HepG2 (cell line): Measurements from ENCODE around the gene FAM219B. TPM values are rescaled to one million over a fixed set of nuclear protein-coding genes. Genes with fewer than 3 reads are reported as not detected.

Experiments
- ATAC-seq: fragments of 200-7000 bp; cut with Tn5 transposase; 3 replicates; pipeline ENCODE4 v1.9.1; 2020; ENCODE audit warnings: mild to moderate bottlenecking, moderate library complexity
- BruUV-seq: library from RNA; stranded (reverse); fragments of 400-500 nt; replicated peaks from 2 replicates; lab custom pipeline; 2021; lab: Mats Ljungman, UMichigan
- CTCF ChIA-PET: fragments of 300-600 bp; formaldehyde crosslinking; extraction: SDS; loops from one replicate; lab custom pipeline; 2021; ENCODE audit warnings: low total read pairs, inconsistent platforms, low intra/inter-chr PET ratio; lab: Yijun Ruan, JAX
- POLR2A ChIA-PET: fragments of 350-600 bp; sonication (Branson Sonifier 250); formaldehyde crosslinking; loops from one replicate; lab custom pipeline; 2020; ENCODE audit warnings: antibody characterized with exemption, inconsistent platforms; lab: Yijun Ruan, JAX
- DNase-seq: peaks from one replicate; pipeline ENCODE4 v3.0.0-alpha.2; 2015; ENCODE audit warnings: low spot score
- FAIRE-seq: peaks from 3 replicates; lab custom pipeline; 2011; peaks lifted over from hg19 to GRCh38; lab: Jason Lieb, UNC
- H2AFZ ChIP-seq: one replicate; pipeline ENCODE4 v1.6.1; 2011; ENCODE audit warnings: low read length, inconsistent platforms
- H3K27ac ChIP-seq: fragments of 300-600 bp; 3 replicates; pipeline ENCODE4 v1.8.0; 2011; ENCODE audit warnings: mixed run types, mild to moderate bottlenecking, mixed read lengths, low read length, inconsistent platforms; ENCODE audit not compliant: insufficient read depth; ENCODE audit errors: extremely low read length
- H3K27me3 ChIP-seq, 2 experiments: fragments of 200-600 bp in 1 of 2; 2 replicates in 1 of 2; 3 replicates in 1 of 2; pipeline versions ENCODE4 v1.6.0 to v1.8.0; 2011; ENCODE audit warnings: low read length in 2 of 2, mild to moderate bottlenecking in 2 of 2, moderate library complexity in 2 of 2, inconsistent platforms in 1 of 2; ENCODE audit not compliant: insufficient read depth in 2 of 2, control insufficient read depth in 1 of 2
- H3K36me3 ChIP-seq, 2 experiments: fragments of 200-600 bp in 1 of 2; replicated peaks in 1 of 2; 2 replicates in 1 of 2; 3 replicates in 1 of 2; pipeline versions ENCODE4 v1.5.1 to v1.8.0; 2011; ENCODE audit warnings: low read length in 2 of 2, inconsistent platforms in 1 of 2; ENCODE audit not compliant: insufficient read depth in 2 of 2, control insufficient read depth in 1 of 2
- H3K4me1 ChIP-seq: 2 replicates; pipeline ENCODE4 v1.5.1; 2012; ENCODE audit warnings: low read length, inconsistent platforms; ENCODE audit not compliant: insufficient read depth
- H3K4me2 ChIP-seq: 2 replicates; pipeline ENCODE4 v1.6.0; 2011; ENCODE audit warnings: low read depth, low read length, inconsistent platforms
- H3K4me3 ChIP-seq, 3 experiments: fragments of 200-600 bp in 1 of 3; sonication (generic), shearing (Covaris generic) in 1 of 3; replicated peaks in 1 of 3; 2 replicates each; pipeline ENCODE4 v1.5.1; 2011 to 2016; ENCODE audit warnings: low read length in 3 of 3, inconsistent platforms in 2 of 3, low read depth in 2 of 3, mild to moderate bottlenecking in 2 of 3, control low read depth in 1 of 3, mixed read lengths in 1 of 3; ENCODE audit not compliant: insufficient read depth in 1 of 3
- H3K79me2 ChIP-seq: one replicate; pipeline ENCODE4 v1.6.1; 2011; ENCODE audit warnings: low read length, inconsistent platforms; ENCODE audit not compliant: insufficient read depth
- H3K9ac ChIP-seq: 2 replicates; pipeline ENCODE4 v1.6.0; 2011; ENCODE audit warnings: mild to moderate bottlenecking, low read depth, low read length, inconsistent platforms; ENCODE audit not compliant: insufficient read depth
- H3K9me3 ChIP-seq: 2 replicates; pipeline ENCODE4 v1.5.1; 2012; ENCODE audit warnings: mild to moderate bottlenecking, low read length
- H4K20me1 ChIP-seq: 2 replicates; pipeline ENCODE4 v1.6.0; 2011; ENCODE audit warnings: inconsistent platforms, mild to moderate bottlenecking, low read length, moderate library complexity; ENCODE audit not compliant: insufficient read depth
- ELF1 ChIP-seq: sonication (generic); formaldehyde crosslinking; IDR thresholded peaks from 2 replicates; pipeline ENCODE4 v1.4.0; 2020; ENCODE audit warnings: missing genetic modification reagents
- FOXA1 ChIP-seq, 2 experiments: fragments of 450-650 bp in 1 of 2; sonication (generic) in 1 of 2; formaldehyde crosslinking in 1 of 2; IDR thresholded peaks; 2 replicates each; pipeline versions ENCODE4 v1.4.0 to v1.6.1; 2016 to 2020; ENCODE audit warnings: missing genetic modification reagents in 1 of 2
- FOXA3 ChIP-seq: IDR thresholded peaks from 2 replicates; pipeline ENCODE4 v1.6.1; 2016; ENCODE audit warnings: missing genetic modification reagents, missing compliant biosample characterization
- GATAD2A ChIP-seq: IDR thresholded peaks from 2 replicates; pipeline ENCODE4 v1.6.1; 2016
- HMGXB4 ChIP-seq, 2 experiments: sonication (generic) in 1 of 2; formaldehyde crosslinking in 1 of 2; IDR thresholded peaks; 2 replicates each; pipeline versions ENCODE4 v1.4.0 to v1.6.1; 2018 to 2020; ENCODE audit warnings: missing genetic modification reagents in 2 of 2, borderline replicate concordance in 1 of 2, low read depth in 1 of 2, mild to moderate bottlenecking in 1 of 2, missing biosample characterization in 1 of 2
- HOXA7 ChIP-seq: sonication (generic); formaldehyde crosslinking; IDR thresholded peaks from 2 replicates; pipeline ENCODE4 v1.8.1; 2022; ENCODE audit warnings: mild to moderate bottlenecking, missing genetic modification reagents, moderate library complexity
- ISX ChIP-seq: sonication (generic); formaldehyde crosslinking; conservative IDR thresholded peaks from 2 replicates; pipeline ENCODE4 v1.5.0; 2020; ENCODE audit warnings: missing genetic modification reagents
- LCORL ChIP-seq, 2 experiments: fragments of 450-650 bp in 1 of 2; sonication (generic) in 1 of 2; formaldehyde crosslinking in 1 of 2; IDR thresholded peaks; 2 replicates each; pipeline versions ENCODE4 v1.5.0 to v1.6.1; 2017 to 2020; ENCODE audit warnings: antibody characterized with exemption in 1 of 2, missing genetic modification reagents in 1 of 2
- MIER3 ChIP-seq: IDR thresholded peaks from 2 replicates; pipeline ENCODE4 v1.6.1; 2016; ENCODE audit warnings: missing compliant biosample characterization, borderline replicate concordance
- PBX2 ChIP-seq: IDR thresholded peaks from 2 replicates; pipeline ENCODE4 v1.6.1; 2016; ENCODE audit warnings: control low read depth
- POLR2A ChIP-seq, 2 experiments: IDR thresholded peaks; 2 replicates each; pipeline ENCODE4 v1.6.1; 2011; ENCODE audit warnings: low read depth in 2 of 2, low read length in 2 of 2, mild to moderate bottlenecking in 1 of 2, moderate library complexity in 1 of 2; ENCODE audit not compliant: insufficient read depth in 1 of 2
- PPARG ChIP-seq: conservative IDR thresholded peaks from 2 replicates; pipeline ENCODE4 v1.6.1; 2016; ENCODE audit warnings: missing biosample characterization, missing genetic modification reagents
- RAD21 ChIP-seq: fragments of 450-650 bp; formaldehyde crosslinking; IDR thresholded peaks from 2 replicates; pipeline ENCODE4 v1.5.0; 2020; ENCODE audit warnings: mild to moderate bottlenecking
- TMF1 ChIP-seq: sonication (generic); formaldehyde crosslinking; IDR thresholded peaks from 2 replicates; pipeline ENCODE4 v1.8.1; 2022; ENCODE audit warnings: low read depth, missing genetic modification reagents
- ZBTB26 ChIP-seq: IDR thresholded peaks from 2 replicates; pipeline ENCODE4 v1.6.1; 2016; ENCODE audit warnings: missing compliant biosample characterization, missing genetic modification reagents, borderline replicate concordance
- ZFP91 ChIP-seq: sonication (generic); formaldehyde crosslinking; IDR thresholded peaks from 2 replicates; pipeline ENCODE4 v1.9.0; 2022; ENCODE audit warnings: missing genetic modification reagents, mild to moderate bottlenecking, borderline replicate concordance
- ZNF264 ChIP-seq: sonication (generic); formaldehyde crosslinking; IDR thresholded peaks from 2 replicates; pipeline ENCODE4 v1.4.0; 2020; ENCODE audit warnings: missing genetic modification reagents
- ZNF576 ChIP-seq: sonication (generic); formaldehyde crosslinking; IDR thresholded peaks from 2 replicates; pipeline ENCODE4 v1.4.0; 2020; ENCODE audit warnings: mild to moderate bottlenecking, missing genetic modification reagents
- ZNF644 ChIP-seq: IDR thresholded peaks from 2 replicates; pipeline ENCODE4 v1.6.1; 2016; ENCODE audit warnings: low read depth
- whole genome bisulfite sequencing: methylation state at CpG from one replicate; pipeline ENCODE4 v1.1.6; 2017; ENCODE audit warnings: low lambda C conversion rate; 5-methylcytosine and 5-hydroxymethylcytosine counted together
- in situ Hi-C: cut with HindIII; loops from 2 replicates; pipeline ENCODE4 v1.10.0; 2017; ENCODE audit warnings: low pct_unique_long_range_greater_than_20kb; ENCODE audit not compliant: extremely low pct_ligation_motif_present
- intact Hi-C: fragments of 100-400 bp; cut with micrococcal nuclease; formaldehyde crosslinking; loops from one replicate; pipeline ENCODE4 v1.10.0; 2022; ENCODE audit not compliant: unreplicated experiment
- polyA plus RNA-seq, 8 experiments: library from polyadenylated mRNA; depleted of rRNA in 3 of 8; stranded (reverse) in 7 of 8; unstranded in 1 of 8; fragments of >200 nt; fragmentation: Illumina TruSeq in 4 of 8; extraction: Trizol in 4 of 8; gene quantifications; 2 replicates each; pipeline versions ENCODE4 v1.2.1 to v1.2.3, GENCODE V29; 2011 to 2016; ENCODE audit warnings: low read depth in 4 of 8, missing spikeins in 1 of 8, mixed read lengths in 1 of 8; ENCODE audit not compliant: insufficient read depth in 1 of 8
- total RNA-seq, 5 experiments: library from RNA; depleted of rRNA; stranded (reverse); fragments of >200 nt; fragmentation: Illumina TruSeq; extraction: Trizol; gene quantifications; 2 replicates each; pipeline ENCODE4 v1.2.3, GENCODE V29; 2016; ENCODE audit warnings: low read depth in 1 of 5

The FAM219B gene
- total and polyA plus RNA-seq, 2 of the 13 experiments (the other 11 are each of a cell fraction or from before 2014, with no cell fraction given) = 36.6 to 50.2 TPM

- H3K79me2 ChIP-seq = peaks cover 16% of the 10 kb centered on the region
- POLR2A ChIA-PET = interaction anchor here (0.9 to 3.6 kb wide), 12 partner anchors 8 to 130 kb away, joined by 3 to 23 read pairs (median 4); partner anchors contain the start of genes COX5A and MPI
- ATAC-seq = peak; percentile 42
- BruUV-seq = no TSS peak
- intact Hi-C loops (no loop called here), in situ Hi-C loops (no loop called here)
- WGBS = 27% methylated on average over 5 of the region's 5 CpGs
- H3K4me1 ChIP-seq = peaks cover 23% of the 10 kb centered on the region
- FAIRE-seq = no peak
- no peak overlapping the region for H3K4me3 ChIP-seq
- no peak overlapping the region for H3K9ac ChIP-seq
- H3K27ac ChIP-seq = no peak overlapping the region
- no peaks in the 10 kb centered on the region; a peak in 1 of 5 replicates for H3K27me3 ChIP-seq
- H4K20me1 ChIP-seq = no peaks in the 10 kb centered on the region
- peaks cover 21 to 52% of the 10 kb centered on the region in 2 experiments for H3K36me3 ChIP-seq
- H2AFZ ChIP-seq = no peak overlapping the region
- H3K9me3 ChIP-seq = no peaks in the 10 kb centered on the region
- peak; percentile 49 for DNase-seq
- CTCF ChIA-PET = interaction anchor here (1.1 to 1.5 kb wide), 3 partner anchors 49 to 87 kb away, joined by 3 to 6 read pairs (median 3); partner anchors contain the start of gene ULK3
- H3K4me2 ChIP-seq = no peak overlapping the region
- TF ChIP-seq GATAD2A (CRISPR knock-in tag) (peak; percentile 38; the same call in 1 of the 2 replicates), ZNF576 (CRISPR knock-in tag) (no peak), ZNF644 (no peak), HOXA7 (CRISPR knock-in tag) (no peak), ZNF264 (CRISPR knock-in tag) (no peak), ISX (CRISPR knock-in tag) (no peak), FOXA1 (IDR thresholded peaks at IDR 0.05) (no peak), FOXA1 (CRISPR knock-in tag; IDR thresholded peaks at IDR 0.05) (0 out of 2 replicates have a peak, but pooled peaks have one; percentile 9), MIER3 (CRISPR knock-in tag) (0 out of 2 replicates have a peak, but pooled peaks have one; percentile 21), ELF1 (CRISPR knock-in tag) (peak; percentile 11; the same call in 1 of the 2 replicates), FOXA3 (peak; percentile 27; the same call in 1 of the 2 replicates), HMGXB4 (CRISPR knock-in tag; IDR thresholded peaks at IDR 0.05; ENCODE audit: borderline replicate concordance in 1 of 2, low read depth in 1 of 2) (0 out of 4 replicates have a peak, but pooled peaks of 1 of the 2 experiments have one; percentile 19), LCORL (IDR thresholded peaks at IDR 0.05) (no peak), LCORL (CRISPR knock-in tag; IDR thresholded peaks at IDR 0.05) (no peak), ZFP91 (no peak), POLR2A (IDR thresholded peaks at IDR 0.05; ENCODE audit: insufficient read depth in 1 of 2, low read depth in 2 of 2, low read length in 2 of 2) (0 out of 4 replicates have a peak, but pooled peaks have one; percentile 5 to 32), TMF1 (no peak), RAD21 (CRISPR knock-in tag) (peak; percentile 32; the same call in 1 of the 2 replicates), PPARG (CRISPR knock-in tag) (peak; percentile 38; the same call in 1 of the 2 replicates), ZBTB26 (CRISPR knock-in tag) (peak; percentile 51; the same call in 1 of the 2 replicates), PBX2 (no peak)
These were observed 5.0 kb downstream of the FAM219B start for GRCh38 chr15:74901612-74902063.
